Choroid plexus epithelial cell (primary cell): ENCODE data around the gene NTRK3.

Experiments used
- DNase-seq: peaks from one replicate; pipeline ENCODE4 v3.0.0-alpha.2; 2010; ENCODE audit warnings: low read depth
- H3K4me3 ChIP-seq: 2 replicates; pipeline ENCODE4 v1.5.1; 2011; ENCODE audit warnings: low read depth, mild to moderate bottlenecking, control low read depth, low read length, moderate library complexity
- TF ChIP-seq, protein P1 (sequence below): conservative IDR thresholded peaks from 2 replicates; pipeline ENCODE4 v1.5.1; 2011; ENCODE audit warnings: low read depth, mild to moderate bottlenecking, control low read depth, inconsistent platforms, low read length, moderate library complexity

The NTRK3 gene

DNA sequence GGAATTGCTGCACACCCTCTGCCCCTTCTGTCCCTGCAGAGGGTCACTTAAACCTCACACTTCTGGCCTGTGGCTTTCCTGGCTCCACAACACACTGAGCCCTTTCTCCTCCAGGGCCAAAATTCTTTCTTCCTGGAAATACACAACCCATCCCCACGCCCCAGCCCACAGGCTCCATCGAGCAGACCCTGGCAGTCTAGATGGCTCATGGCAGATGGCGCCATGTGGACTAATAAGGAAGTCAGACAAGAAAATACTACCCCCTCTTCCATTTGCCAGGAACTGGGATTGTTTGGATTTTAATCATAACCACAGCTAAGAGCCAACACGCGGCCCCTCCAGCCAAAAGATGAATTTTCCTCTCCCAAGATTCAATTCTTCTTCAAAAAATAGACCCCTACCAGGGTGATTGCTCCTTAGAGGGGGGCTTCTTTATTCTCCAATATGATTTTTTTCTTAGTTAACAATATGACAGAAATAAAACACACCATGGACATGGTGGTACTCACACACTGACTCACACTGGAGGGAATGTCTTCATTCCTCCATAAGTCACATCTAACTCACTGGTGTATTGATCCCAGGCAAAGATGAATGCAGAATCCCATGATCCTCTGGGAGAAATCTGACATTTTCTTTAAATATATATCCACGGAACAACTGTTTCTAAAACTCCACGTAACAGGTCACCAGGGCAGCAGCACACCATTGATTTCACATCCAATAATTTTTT, 111.5 kb downstream of the NTRK3 start:
- H3K4me3 ChIP-seq, result no peak overlapping the region
- DNase-seq, result no peak
- TF ChIP-seq, protein P1, sequence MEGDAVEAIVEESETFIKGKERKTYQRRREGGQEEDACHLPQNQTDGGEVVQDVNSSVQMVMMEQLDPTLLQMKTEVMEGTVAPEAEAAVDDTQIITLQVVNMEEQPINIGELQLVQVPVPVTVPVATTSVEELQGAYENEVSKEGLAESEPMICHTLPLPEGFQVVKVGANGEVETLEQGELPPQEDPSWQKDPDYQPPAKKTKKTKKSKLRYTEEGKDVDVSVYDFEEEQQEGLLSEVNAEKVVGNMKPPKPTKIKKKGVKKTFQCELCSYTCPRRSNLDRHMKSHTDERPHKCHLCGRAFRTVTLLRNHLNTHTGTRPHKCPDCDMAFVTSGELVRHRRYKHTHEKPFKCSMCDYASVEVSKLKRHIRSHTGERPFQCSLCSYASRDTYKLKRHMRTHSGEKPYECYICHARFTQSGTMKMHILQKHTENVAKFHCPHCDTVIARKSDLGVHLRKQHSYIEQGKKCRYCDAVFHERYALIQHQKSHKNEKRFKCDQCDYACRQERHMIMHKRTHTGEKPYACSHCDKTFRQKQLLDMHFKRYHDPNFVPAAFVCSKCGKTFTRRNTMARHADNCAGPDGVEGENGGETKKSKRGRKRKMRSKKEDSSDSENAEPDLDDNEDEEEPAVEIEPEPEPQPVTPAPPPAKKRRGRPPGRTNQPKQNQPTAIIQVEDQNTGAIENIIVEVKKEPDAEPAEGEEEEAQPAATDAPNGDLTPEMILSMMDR, result no peak

DNA sequence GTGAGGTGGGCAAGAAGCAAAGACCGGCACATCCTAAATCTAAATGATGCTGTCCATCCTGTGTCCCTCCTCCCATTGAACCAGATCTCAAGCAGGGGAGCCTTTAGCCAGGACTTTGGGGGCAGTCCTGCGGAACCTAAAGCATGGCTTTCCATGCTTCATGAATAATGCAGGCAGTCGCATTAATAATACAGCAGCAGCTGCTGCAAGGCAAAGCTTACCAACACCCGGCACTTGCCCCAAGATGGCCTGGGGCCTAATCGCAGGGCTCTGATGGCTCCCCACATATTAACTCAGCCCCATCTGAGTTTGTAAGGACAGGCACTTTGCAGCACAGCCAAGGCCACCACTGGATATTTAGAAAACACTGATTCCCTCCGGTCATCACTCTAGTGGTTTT, 114.4 kb downstream of the NTRK3 start:
- DNase-seq, result no peak
- TF ChIP-seq, protein P1, result no peak
- no peak overlapping the region for H3K4me3 ChIP-seq

DNA sequence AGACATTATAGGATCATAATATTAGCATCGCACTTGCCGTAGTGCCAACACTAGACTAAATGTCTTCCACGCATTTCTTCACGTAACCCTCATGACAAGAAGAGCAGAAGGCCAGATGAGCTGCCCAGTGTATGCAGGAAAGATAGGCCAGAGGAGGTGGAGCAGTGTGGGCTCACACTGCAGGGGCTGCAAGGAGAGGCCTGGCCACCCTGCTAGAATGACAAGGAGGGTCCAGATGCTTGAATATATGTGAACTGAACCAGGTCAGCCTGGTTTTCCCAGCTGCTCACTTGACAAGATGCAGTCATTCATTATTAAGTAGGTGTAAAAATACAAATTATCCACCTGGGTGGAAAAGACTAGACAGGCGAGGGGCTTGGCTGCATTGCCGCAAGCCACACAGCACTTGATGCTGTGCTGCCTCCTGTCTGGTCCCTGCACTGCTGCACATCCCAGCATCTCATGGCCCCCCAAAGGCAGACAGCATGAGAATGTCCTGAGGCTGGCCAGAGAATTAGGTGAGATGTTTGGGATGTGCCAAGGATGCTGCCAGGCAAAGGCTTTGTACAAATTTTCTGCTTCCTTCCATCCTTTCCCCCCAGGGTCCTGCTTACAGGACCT, 115.2 kb downstream of the NTRK3 start:
- DNase-seq, result no peak
- TF ChIP-seq, protein P1, result no peak
- H3K4me3 ChIP-seq, result no peak overlapping the region

DNA sequence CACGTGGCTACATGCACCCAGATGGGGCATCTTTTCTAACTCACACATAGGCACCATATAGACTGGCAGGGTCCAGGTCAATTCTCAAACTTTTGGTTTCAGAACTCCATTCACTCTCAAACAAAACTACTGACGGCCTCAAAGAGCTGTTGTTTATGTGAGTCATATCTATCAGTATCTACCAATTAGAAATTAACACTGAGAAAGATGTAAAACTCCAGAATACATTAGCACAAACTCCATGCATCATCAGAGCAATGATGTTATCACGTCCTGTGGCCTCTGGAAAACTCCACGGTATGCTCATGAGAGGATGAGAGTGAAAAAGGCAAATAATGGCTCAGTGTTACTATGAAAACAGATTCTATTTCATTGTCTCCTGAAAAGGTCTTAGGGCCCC, 116.1 kb downstream of the NTRK3 start:
- TF ChIP-seq, protein P1, result no peak
- DNase-seq, result no peak
- H3K4me3 ChIP-seq, result no peak overlapping the region

DNA sequence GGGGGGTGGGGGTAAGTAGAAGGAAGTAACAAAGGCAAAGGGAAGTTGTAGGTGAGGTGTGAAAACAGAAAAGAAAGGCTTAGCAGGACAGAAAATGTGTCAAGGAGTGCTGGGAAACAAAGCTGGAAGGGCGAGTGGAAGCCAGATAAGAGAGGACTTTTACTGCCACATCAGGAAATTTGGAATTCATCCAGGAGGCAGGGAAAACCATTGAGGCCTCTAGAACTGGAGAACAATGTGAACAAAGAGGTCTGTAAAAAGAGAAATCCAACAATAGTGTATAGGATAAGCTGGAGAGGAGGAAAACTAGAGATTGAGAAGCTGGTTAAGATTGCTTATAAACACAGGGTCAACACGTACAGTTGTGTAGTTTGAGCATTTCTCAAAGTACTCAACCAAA, 116.6 kb downstream of the NTRK3 start:
- H3K4me3 ChIP-seq, result no peak overlapping the region
- TF ChIP-seq, protein P1, result no peak
- DNase-seq, result no peak

DNA sequence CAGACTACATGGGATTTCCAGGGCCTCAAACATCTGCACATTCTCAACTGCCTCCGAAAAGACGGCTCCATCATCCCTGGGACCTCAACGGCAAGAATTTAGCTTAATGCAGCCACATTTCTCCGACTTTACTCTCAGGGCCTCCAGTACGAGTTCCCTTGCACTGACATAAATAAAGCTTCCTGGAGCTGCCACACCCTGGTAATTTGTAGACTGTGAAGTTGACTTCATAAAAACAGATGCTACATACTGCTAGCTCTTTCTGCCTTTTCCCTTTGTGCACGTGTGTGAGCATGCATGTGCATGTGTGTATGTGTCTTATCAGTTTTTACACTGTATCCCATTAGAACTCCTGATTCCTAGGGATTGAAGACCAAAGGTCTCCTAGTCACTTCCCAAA, 122.7 kb downstream of the NTRK3 start:
- DNase-seq, result no peak
- TF ChIP-seq, protein P1, result no peak

DNA sequence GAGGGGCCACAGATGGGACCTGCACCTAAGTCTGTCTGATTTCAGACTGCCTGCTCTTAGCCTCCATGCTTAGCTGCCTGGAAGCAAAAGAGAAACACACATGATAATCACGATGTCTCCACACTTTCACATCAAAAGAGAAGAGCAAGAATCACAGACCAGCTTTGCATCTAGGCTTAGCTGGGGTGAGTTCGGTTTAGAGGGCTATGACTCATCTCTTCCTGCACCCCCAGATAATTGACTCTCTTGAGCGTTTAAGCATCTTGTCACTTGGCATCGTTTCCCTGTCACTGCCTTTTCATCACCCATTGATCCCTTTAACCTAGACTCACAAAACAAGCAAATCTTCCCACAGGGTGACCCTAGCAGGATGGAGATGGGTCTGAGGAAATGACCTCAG, 124.0 kb downstream of the NTRK3 start:
- no peak for DNase-seq
- TF ChIP-seq, protein P1, result no peak
- H3K4me3 ChIP-seq, result no peak overlapping the region

More for the DNA sequence above, 122.7 kb downstream of the NTRK3 start:
- no peak overlapping the region for H3K4me3 ChIP-seq
